D721Med (cell line): ENCODE measurements around the gene PFKFB3.
A peak's percentile ranks its signal among the peaks of the same experiment; 100 is the strongest.

Experiments used
- DNase-seq: peaks from one replicate; pipeline ENCODE4 v3.0.0; 2011; ENCODE audit warnings: low spot score; ENCODE audit not compliant: insufficient read length
- FAIRE-seq: peaks from 2 replicates; lab custom pipeline; 2011; peaks lifted over from hg19 to GRCh38; lab: Jason Lieb, UNC
- CTCF ChIP-seq: IDR thresholded peaks from 2 replicates; pipeline ENCODE4 v1.5.1; 2012; ENCODE audit warnings: mild to moderate bottlenecking, control low read depth; ENCODE audit not compliant: insufficient read depth; ENCODE audit errors: missing control alignments

The PFKFB3 gene

GRCh38 chr10:6178581-6178980 is 24.2 kb upstream of the PFKFB3 start:
- FAIRE-seq, result no peak
- no peak for DNase-seq
- TF ChIP-seq CTCF, result no peak

- no peak for FAIRE-seq
These were observed 23.7 kb upstream of the PFKFB3 start for GRCh38 chr10:6179078-6179477.

GRCh38 chr10:6180480-6181110 is 22.1 kb upstream of the PFKFB3 start:
- no peak for TF ChIP-seq CTCF
- FAIRE-seq, result no peak
- DNase-seq, result no peak

More at GRCh38 chr10:6179078-6179477, 23.7 kb upstream of the PFKFB3 start:
- no peak for TF ChIP-seq CTCF
- no peak for DNase-seq

GRCh38 chr10:6181249-6181648 is 21.5 kb upstream of the PFKFB3 start:
- TF ChIP-seq CTCF, result no peak
- no peak for FAIRE-seq
- DNase-seq, result no peak

DNA sequence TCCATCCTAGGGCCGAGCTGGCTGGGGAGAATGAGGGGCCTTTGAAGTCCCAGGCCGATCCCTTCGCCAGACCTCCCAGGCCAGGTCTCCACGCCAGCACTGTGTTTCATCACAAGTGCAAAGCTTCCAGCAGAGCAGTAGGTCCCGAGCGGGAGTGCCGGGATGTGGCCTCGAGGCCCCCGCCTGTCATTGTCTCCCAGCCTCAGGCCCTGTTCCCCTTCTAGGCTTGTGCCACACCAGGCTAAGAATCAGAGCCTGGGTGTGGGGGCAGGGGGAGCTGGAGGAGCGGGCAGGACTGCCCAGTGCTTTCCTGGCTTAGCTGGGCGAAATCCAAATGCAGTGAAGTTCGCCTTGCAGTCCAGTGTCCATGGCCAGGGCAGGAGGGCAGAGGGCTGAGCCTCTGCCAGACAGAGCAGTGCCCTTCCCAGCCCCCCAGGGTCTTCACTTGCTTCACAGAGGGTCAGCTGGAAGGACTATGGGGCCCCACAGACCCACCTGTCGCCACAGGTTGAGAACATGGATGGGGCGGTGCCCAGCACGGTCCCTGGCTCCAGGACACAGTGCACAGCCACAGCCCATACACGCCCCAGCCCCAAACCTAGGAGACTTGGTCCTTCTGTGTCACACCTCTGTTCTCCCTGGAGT is 20.2 kb upstream of the PFKFB3 start:
- TF ChIP-seq CTCF, result no peak
- FAIRE-seq (no peak), DNase-seq (no peak)

DNA sequence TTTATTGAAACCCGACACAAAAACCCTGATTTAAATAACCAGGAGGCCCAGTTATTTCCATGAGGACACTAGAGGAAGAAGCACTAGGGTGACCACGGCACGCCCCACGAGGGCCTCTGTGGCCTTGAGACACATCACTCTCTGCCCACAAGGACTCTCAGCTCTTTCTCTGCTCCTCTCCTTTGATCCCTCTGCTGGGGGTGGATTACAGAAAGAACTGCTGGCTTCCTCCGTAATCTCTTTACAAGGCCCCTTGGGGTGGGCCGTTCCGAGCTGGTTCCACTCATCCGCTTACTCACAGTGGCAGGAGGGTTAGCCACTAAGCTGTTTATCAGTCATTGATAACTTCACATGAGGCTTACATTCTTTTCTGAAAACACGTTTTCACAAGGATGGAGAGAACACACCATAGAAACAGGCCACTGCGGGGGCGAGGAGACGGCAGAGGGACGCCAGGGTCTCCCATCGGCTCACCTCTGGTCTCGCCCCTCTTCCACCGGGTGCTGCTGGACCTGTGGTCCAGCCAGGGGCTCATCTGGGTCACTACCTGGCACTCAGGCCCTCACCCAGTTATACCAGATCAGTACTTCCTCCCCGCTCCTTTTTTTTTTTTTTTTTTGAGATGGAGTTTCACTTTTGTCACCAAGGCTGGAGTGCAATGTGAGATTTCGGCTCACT is 17.6 kb upstream of the PFKFB3 start:
- no peak for TF ChIP-seq CTCF
- DNase-seq (peak; percentile 52), FAIRE-seq (no peak)

DNA sequence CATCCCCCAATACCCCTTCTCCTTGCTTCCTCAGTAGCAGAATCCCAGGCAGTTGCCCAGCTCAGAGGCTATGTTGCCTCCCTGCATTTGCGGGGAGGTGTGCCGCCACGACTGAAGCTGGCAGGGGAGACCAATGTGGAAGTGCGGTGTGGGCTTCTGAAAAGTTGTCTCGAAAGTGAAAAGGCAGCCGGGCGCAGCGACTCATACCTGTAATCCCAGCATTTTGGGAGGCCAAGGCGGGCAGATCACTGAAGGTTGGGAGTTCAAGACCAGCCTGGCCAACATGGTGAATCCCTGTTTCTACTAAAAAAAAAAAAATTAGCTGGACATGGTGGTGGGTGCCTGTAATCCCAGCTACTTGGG is 15.9 kb upstream of the PFKFB3 start:
- FAIRE-seq (no peak), DNase-seq (no peak)
- no peak for TF ChIP-seq CTCF
